Loucy (cell line): Measurements from ENCODE around the gene MSL3B.

Experiments
- CTCF ChIP-seq: fragments of 200-600 bp; sonication (generic); conservative IDR thresholded peaks from 2 replicates; pipeline ENCODE4 v1.5.1; 2014; ENCODE audit warnings: mild to moderate bottlenecking, antibody characterized with exemption, low read length
- EZH2phosphoT487 ChIP-seq: fragments of 200-600 bp; IDR thresholded peaks from 2 replicates; pipeline ENCODE4 v1.6.1; 2018; ENCODE audit warnings: antibody characterized with exemption, mild to moderate bottlenecking, moderate library complexity, borderline replicate concordance

- TF ChIP-seq CTCF (no peak), EZH2phosphoT487 (no peak)
Observed at GRCh38 chr2:233821709-233822100, 46.5 kb downstream of the MSL3B start.
